GM13977 (cell line): ENCODE data around the gene PPP1R14D.
A peak's percentile ranks its signal among the peaks of the same experiment; 100 is the strongest.

Experiments used
- DNase-seq: peaks from one replicate; pipeline ENCODE4 v3.0.0; 2012; ENCODE audit warnings: low spot score
- CTCF ChIP-seq: IDR thresholded peaks from 2 replicates; pipeline ENCODE4 v1.5.1; 2012; ENCODE audit warnings: mild to moderate bottlenecking, control low read depth; ENCODE audit not compliant: insufficient read depth; ENCODE audit errors: extremely low read depth, missing control alignments
- in situ Hi-C: fragments of 300-500 bp; cut with MboI; formaldehyde crosslinking; loops from one replicate; pipeline ENCODE4 v1.12.0; 2022; ENCODE audit warnings: low sequenced_read_pairs, low pct_unique_long_range_greater_than_20kb, mixed read lengths, inconsistent platforms; ENCODE audit not compliant: unreplicated experiment

PPP1R14D gene

GRCh38 chr15:40771242-40771641, 57.3 kb downstream of the PPP1R14D start:
- in situ Hi-C loops = no loop called here
- no peak for DNase-seq
- TF ChIP-seq CTCF = no peak

GRCh38 chr15:40770147-40770721, 58.3 kb downstream of the PPP1R14D start:
- peak; percentile 38 for DNase-seq
- in situ Hi-C loops = no loop called here
- no peak for TF ChIP-seq CTCF

GRCh38 chr15:40769274-40770146, 59.0 kb downstream of the PPP1R14D start, which contains the start of gene C15orf62:
C15orf62 (plus strand) TSS chr15:40769980; CDS start chr15:40770496, 516 bp downstream.
- in situ Hi-C loops = no loop called here
- no peak for TF ChIP-seq CTCF
- DNase-seq = peak; percentile 81

- peak; percentile 9 for TF ChIP-seq CTCF
- in situ Hi-C loops = no loop called here
Measured at GRCh38 chr15:40768521-40769273, 59.8 kb downstream of the PPP1R14D start.

GRCh38 chr15:40767838-40768500, 60.5 kb downstream of the PPP1R14D start:
- DNase-seq = no peak
- no peak for TF ChIP-seq CTCF
- in situ Hi-C loops = no loop called here

More at GRCh38 chr15:40768521-40769273, 59.8 kb downstream of the PPP1R14D start:
- DNase-seq = peak; percentile 71
